ENCODE measurements around the gene SOBP.
"Not testable (repeated sequence)": the region's sequence is repeated elsewhere in the genome, so short reads cannot be mapped to it uniquely, and the experiment has no call there.

The SOBP gene

GRCh38 chr6:107490566-107491137 lies 735 bp downstream of the SOBP start:
- DNase-seq, result no peak

GRCh38 chr6:107491138-107491609 lies 1.3 kb downstream of the SOBP start:
- no peak for DNase-seq

GRCh38 chr6:107491760-107492660 lies 2.1 kb downstream of the SOBP start:
- no peak for DNase-seq

GRCh38 chr6:107493158-107494057 lies 3.5 kb downstream of the SOBP start:
- no peak for DNase-seq

GRCh38 chr6:107495196-107495643 lies 5.3 kb downstream of the SOBP start:
- no peak for DNase-seq

GRCh38 chr6:107495971-107496370 lies 6.1 kb downstream of the SOBP start:
- DNase-seq, result no peak

- DNase-seq, result no peak
Observed at GRCh38 chr6:107496892-107497684, 7.2 kb downstream of the SOBP start.

GRCh38 chr6:107504270-107505026 lies 14.5 kb downstream of the SOBP start:
- no peak for DNase-seq

- DNase-seq, result no peak
Observed at GRCh38 chr6:107506145-107506544, 16.2 kb downstream of the SOBP start.

GRCh38 chr6:107509506-107509905 lies 19.6 kb downstream of the SOBP start:
- DNase-seq, result no peak

GRCh38 chr6:107510108-107510507 lies 20.2 kb downstream of the SOBP start:
- no peak for DNase-seq

- DNase-seq, result no peak
Observed at GRCh38 chr6:107511511-107511993, 21.6 kb downstream of the SOBP start.

GRCh38 chr6:107513214-107513613 lies 23.3 kb downstream of the SOBP start:
- DNase-seq, result no peak

GRCh38 chr6:107515955-107516354 lies 26.0 kb downstream of the SOBP start:
- no peak for DNase-seq

- no peak for DNase-seq
Observed at GRCh38 chr6:107517274-107517673, 27.4 kb downstream of the SOBP start.

- not testable (repeated sequence) for DNase-seq
Observed at GRCh38 chr6:107519224-107519623, 29.3 kb downstream of the SOBP start.

- not testable (repeated sequence) for DNase-seq
Observed at GRCh38 chr6:107520706-107521105, 30.8 kb downstream of the SOBP start.

- no peak for DNase-seq
Observed at GRCh38 chr6:107523054-107523791, 33.3 kb downstream of the SOBP start.

- DNase-seq, result no peak
Observed at GRCh38 chr6:107523794-107524193, 33.9 kb downstream of the SOBP start.

- no peak for DNase-seq
Observed at GRCh38 chr6:107524626-107525025, 34.7 kb downstream of the SOBP start.

GRCh38 chr6:107531868-107532267 lies 42.0 kb downstream of the SOBP start:
- DNase-seq, result no peak

All from CD4-positive, alpha-beta T cell treated with Interleukin-17A for 1 hour (primary cell).